ENCODE data around the gene SELENOK.
"Not testable (repeated sequence)": the region's sequence is repeated elsewhere in the genome, so short reads cannot be mapped to it uniquely, and the experiment has no call there.

DNA sequence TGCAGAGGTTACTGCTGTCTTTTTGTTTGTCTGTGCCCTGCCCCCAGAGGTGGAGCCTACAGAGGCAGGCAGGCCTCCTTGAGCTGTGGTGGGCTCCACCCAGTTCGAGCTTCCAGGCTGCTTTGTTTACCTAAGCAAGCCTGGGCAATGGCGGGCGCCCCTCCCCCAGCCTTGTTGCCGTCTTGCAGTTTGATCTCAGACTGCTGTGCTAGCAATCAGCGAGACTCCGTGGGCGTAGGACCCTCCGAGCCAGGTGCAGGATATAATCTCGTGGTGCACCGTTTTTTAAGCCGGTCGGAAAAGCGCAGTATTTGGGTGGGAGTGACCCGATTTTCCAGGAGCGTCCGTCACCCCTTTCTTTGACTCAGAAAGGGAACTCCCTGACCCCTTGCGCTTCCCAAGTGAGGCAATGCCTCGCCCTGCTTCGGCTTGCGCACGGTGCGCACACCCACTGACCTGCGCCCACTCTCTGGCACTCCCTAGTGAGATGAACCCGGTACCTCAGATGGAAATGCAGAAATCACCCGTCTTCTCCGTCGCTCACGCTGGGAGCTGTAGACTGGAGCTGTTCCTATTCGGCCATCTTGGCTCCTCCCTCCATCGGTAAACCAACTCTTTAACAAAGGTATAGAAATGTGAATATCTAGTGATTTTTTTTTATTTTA lies 35.7 kb upstream of the SELENOK start:
- TF ChIP-seq EZH2 (IDR thresholded peaks at IDR 0.05); POLR2AphosphoS5 (IDR thresholded peaks at IDR 0.05; ENCODE audit: borderline replicate concordance, low read depth, low read length): not testable (repeated sequence)

Measured in SK-N-MC (cell line).